ENCODE data around the gene GRK6.

DNA sequence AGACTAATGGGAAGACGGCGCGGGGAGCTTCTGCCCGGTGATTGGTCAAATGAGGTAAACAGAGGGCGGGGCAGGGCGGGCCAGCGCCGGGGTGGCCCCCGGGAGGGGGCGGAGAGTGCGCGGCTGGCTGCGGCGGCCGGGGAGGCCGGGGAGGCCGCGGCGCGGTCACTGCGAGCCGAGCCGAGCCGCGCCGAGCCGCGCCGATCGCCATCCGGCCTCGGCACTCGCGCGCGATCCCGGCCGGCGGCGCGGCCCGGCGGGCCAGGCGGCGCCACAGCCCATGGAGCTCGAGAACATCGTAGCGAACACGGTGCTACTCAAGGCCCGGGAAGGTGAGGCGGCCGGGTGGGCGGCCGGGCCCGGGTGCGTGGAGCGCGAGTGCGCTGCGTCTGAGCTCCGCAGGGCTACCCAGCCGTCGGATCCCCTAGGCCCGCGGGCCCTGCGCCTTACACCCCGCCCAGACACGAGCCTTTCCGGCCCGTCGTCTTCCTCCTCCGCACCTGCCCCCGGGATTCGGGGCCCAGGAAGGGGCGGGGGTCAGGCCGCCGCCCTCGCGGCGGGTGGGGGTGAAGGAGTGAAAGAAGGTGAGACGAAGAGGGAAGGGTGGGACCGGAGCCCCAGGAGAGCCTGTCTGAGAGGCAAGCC is at the start of gene GRK6:
- TF ChIP-seq, protein P1, sequence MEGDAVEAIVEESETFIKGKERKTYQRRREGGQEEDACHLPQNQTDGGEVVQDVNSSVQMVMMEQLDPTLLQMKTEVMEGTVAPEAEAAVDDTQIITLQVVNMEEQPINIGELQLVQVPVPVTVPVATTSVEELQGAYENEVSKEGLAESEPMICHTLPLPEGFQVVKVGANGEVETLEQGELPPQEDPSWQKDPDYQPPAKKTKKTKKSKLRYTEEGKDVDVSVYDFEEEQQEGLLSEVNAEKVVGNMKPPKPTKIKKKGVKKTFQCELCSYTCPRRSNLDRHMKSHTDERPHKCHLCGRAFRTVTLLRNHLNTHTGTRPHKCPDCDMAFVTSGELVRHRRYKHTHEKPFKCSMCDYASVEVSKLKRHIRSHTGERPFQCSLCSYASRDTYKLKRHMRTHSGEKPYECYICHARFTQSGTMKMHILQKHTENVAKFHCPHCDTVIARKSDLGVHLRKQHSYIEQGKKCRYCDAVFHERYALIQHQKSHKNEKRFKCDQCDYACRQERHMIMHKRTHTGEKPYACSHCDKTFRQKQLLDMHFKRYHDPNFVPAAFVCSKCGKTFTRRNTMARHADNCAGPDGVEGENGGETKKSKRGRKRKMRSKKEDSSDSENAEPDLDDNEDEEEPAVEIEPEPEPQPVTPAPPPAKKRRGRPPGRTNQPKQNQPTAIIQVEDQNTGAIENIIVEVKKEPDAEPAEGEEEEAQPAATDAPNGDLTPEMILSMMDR (IDR thresholded peaks at IDR 0.05; ENCODE audit: low read length) = no peak
- no peak for TF ChIP-seq EZH2 (optimal IDR thresholded peaks at IDR 0.05; ENCODE audit: low read depth, low read length)
- TF ChIP-seq EZH2phosphoT487 (IDR thresholded peaks at IDR 0.05; ENCODE audit: low read length) = no peak
